Naive thymus-derived CD8-positive, alpha-beta T cell (primary cell): ENCODE data around the gene TUBGCP6. TPM values are rescaled to one million over a fixed set of nuclear protein-coding genes. Genes with fewer than 3 reads are reported as not detected.

Experiments
- ATAC-seq, 2 donors: fragments of 150-1000 bp; cut with Tn5 transposase in 1 of 2; sonication (Bioruptor Pico), chemical (Tn5 transposase) in 1 of 2; 1 replicate in 1 of 2; 2 replicates in 1 of 2; pipeline ENCODE4 v1.10.0; 2021; ENCODE audit warnings: mild to moderate bottlenecking in 2 of 2, moderate library complexity in 2 of 2
- POLR2A ChIA-PET: fragments of 350-600 bp; sonication (Branson Sonifier 250); formaldehyde crosslinking; loops from one replicate; lab custom pipeline; 2021; ENCODE audit warnings: antibody characterized with exemption; lab: Charles Lee
- DNase-seq, 10 donors: peaks; one replicate each; pipeline versions ENCODE4 v3.0.0 to v3.0.0-alpha.2; 2020 to 2022
- H3K27ac Mint-ChIP-seq, 10 donors: one replicate each; pipeline ENCODE4 v1.8.0; 2020 to 2022; ENCODE audit warnings: mild to moderate bottlenecking in 10 of 10, mixed read lengths in 10 of 10, moderate library complexity in 4 of 10, inconsistent platforms in 1 of 10
- H3K27me3 Mint-ChIP-seq, 5 donors: one replicate each; pipeline ENCODE4 v1.8.0; 2021 to 2022; ENCODE audit warnings: mixed read lengths in 5 of 5
- H3K36me3 Mint-ChIP-seq, 3 donors: one replicate each; pipeline ENCODE4 v1.8.0; 2020 to 2022; ENCODE audit warnings: mixed read lengths in 3 of 3, mild to moderate bottlenecking in 2 of 3, inconsistent platforms in 1 of 3
- H3K4me1 Mint-ChIP-seq, 4 donors: one replicate each; pipeline ENCODE4 v1.8.0; 2021 to 2022; ENCODE audit warnings: mixed read lengths in 4 of 4
- H3K4me3 Mint-ChIP-seq, 10 donors: one replicate each; pipeline ENCODE4 v1.8.0; 2020 to 2022; ENCODE audit warnings: mild to moderate bottlenecking in 10 of 10, mixed read lengths in 10 of 10, moderate library complexity in 6 of 10, inconsistent platforms in 1 of 10
- H3K9me3 Mint-ChIP-seq, 9 donors: one replicate each; pipeline ENCODE4 v1.8.0; 2020 to 2022; ENCODE audit warnings: mixed read lengths in 9 of 9, mild to moderate bottlenecking in 3 of 9, inconsistent platforms in 1 of 9, moderate library complexity in 1 of 9
- polyA plus RNA-seq, 3 donors: library from polyadenylated mRNA; unstranded; fragments of 300-500 nt; fragmentation: Illumina TruSeq; gene quantifications; one replicate each; pipeline ENCODE4 v1.2.3, GENCODE V29; 2021
- total RNA-seq, 8 experiments: library from RNA in 2 of 8; stranded (reverse) in 2 of 8; gene quantifications; one replicate each; pipeline ENCODE4 v1.2.3 and lab custom pipeline; 2021 to 2026

Gene TUBGCP6
- total and polyA plus RNA-seq, 5 experiments from 2014 or later = 9.3 to 156 (median 25.2) TPM

DNA sequence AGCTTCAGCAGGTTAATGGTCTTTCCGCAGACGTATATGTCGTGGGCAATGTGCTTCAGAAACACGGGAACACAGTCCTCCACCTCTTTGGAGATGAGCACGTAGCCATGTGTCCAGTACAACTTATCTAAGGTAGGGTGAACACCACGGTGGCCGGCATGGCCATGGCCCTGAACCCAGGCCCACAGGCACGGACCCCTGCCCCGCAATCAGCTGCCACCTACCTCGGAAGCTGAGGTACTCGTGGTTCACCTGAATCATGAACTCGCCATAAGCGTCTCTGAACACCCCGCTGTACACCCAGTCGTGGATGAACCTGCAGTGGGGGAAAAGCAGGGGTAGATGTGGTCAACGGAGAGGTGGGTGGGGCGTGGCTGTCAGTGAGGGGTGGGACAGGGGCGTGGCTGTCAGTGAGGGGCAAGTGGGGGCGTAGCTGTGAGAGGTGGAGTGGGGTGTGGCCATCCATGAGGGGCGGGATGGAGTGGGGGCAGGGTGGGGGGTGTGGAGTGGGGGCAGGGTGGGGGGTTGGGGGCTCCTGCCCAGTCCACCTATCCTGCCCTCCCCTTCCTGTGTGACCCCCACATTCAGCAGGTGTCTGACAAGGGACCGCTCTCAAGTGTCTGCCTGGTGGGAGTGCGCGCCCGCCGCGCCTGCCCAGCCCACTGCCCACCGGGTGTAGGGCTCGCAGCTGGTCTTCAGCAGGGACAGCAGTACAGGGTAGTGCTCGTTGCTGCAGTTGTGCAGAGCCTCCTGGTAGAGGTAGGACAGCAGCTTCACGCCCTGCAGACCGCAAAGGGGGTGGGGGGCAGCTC is 18.6 kb downstream of the TUBGCP6 start:
- DNase-seq (no peak), ATAC-seq (no peak)
- Mint-ChIP-seq H3K36me3 (peaks cover 0 to 63% (median 10%) of the 10 kb centered on the region in 3 donors), H3K4me1 (peaks cover 3 to 10% (median 8%) of the 10 kb centered on the region in 4 donors), H3K9me3 (no peaks in the 10 kb centered on the region), H3K27ac (peak overlapping the region in 2 of 10 donors; percentile 18 to 48), H3K27me3 (no peaks in the 10 kb centered on the region), H3K4me3 (no peak overlapping the region)
- POLR2A ChIA-PET = no interaction called here

DNA sequence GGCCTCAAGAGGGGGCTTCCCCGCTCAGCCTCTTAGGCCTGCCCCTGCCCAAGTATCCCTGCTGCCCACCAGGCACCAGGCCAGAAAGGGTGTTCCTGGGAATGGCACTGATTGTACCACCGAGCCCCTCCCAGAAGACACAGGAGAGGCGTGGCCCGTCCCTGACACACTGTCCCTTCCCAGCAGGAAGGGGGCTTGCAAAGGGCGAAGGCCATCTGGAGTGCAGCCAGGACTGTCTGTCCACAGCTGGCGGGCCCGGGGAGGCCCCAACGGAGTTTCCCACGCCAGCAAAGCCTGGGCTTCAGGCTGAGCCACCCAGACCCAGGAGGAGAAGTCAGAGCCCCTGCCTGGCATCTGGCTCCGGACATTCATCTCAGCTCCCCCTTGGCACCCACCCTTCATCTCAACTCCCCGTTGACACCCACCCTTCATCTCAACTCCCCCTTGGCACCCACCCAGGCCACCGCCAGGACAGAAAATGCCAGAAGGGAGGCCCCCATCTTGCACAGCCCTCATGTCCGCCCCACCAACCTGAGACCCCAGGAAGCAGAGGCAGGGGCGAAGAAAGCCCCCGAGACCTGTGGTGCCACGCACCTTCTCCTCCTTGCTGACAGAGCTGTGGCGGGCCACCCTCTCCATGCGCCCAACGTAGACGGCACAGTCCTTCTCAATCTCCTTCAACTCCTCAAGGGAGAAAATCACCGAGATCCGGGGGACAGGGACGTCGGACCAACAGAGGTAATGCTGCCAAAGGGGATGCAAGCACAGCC is 19.4 kb downstream of the TUBGCP6 start:
- DNase-seq (no peak), ATAC-seq (no peak)
- Mint-ChIP-seq H3K9me3 (no peaks in the 10 kb centered on the region), H3K4me3 (no peak overlapping the region), H3K27me3 (no peaks in the 10 kb centered on the region), H3K4me1 (peaks cover 3 to 10% (median 8%) of the 10 kb centered on the region in 4 donors), H3K36me3 (peaks cover 0 to 63% (median 10%) of the 10 kb centered on the region in 3 donors), H3K27ac (peak overlapping the region in 1 of 10 donors; percentile 62)
- POLR2A ChIA-PET = no interaction called here

DNA sequence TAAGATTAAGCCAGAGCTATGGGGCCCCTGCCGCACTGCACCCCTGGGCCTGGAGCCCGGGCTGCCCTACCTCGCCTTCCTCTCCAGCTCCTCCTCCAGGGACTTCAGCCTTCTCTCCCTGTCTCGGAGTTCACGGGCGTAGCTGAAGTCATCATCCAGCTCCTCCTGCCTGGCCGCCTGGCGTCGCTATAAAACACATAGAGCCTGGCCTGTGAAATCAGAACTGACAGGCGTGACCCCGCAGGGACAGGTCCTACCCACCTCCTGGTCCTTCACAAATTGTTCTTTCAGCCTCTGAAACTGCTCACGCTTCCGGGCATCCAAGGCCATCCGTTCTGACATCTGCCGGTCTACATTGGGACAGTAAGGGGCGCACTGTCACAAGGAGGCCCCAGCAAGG is 20.8 kb downstream of the TUBGCP6 start:
- ATAC-seq = no peak
- Mint-ChIP-seq H3K9me3 (no peaks in the 10 kb centered on the region), H3K27ac (peak overlapping the region in 1 of 10 donors; percentile 79), H3K4me3 (no peak overlapping the region), H3K4me1 (peaks cover 0 to 11% (median 8%) of the 10 kb centered on the region in 4 donors), H3K36me3 (peaks cover 0 to 51% (median 10%) of the 10 kb centered on the region in 3 donors), H3K27me3 (no peaks in the 10 kb centered on the region)
- DNase-seq = no peak
- POLR2A ChIA-PET = no interaction called here

DNA sequence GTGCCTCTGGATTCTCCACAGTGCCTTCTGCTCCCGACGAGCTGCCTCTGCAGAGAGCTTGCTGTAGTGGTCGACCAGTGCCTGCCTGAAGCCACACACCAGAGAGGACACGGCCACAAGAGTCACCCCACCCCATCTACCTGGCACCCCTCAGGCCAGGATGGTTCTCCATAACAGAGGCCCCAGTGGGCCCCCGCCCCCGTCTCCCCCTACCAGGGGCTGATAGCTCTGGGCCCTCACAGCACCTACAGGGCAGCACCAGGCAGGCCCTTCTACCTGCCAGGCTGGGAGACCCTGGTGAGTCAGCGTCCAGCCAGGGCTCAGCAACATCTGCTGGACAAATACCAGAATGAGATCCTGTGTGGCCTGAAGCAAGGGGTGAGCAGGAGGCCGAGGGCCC is 22.3 kb downstream of the TUBGCP6 start:
- no peak for ATAC-seq
- Mint-ChIP-seq H3K27me3 (no peaks in the 10 kb centered on the region), H3K9me3 (no peaks in the 10 kb centered on the region), H3K27ac (no peak overlapping the region), H3K4me1 (peaks cover 0 to 5% (median 3%) of the 10 kb centered on the region in 4 donors), H3K36me3 (peaks cover 0 to 46% (median 10%) of the 10 kb centered on the region in 3 donors), H3K4me3 (no peak overlapping the region)
- POLR2A ChIA-PET = interaction anchor here (1.0 kb wide), 1 partner anchor 11 kb away, joined by 3 read pairs; no protein-coding TSS in a partner anchor
- DNase-seq = no peak

DNA sequence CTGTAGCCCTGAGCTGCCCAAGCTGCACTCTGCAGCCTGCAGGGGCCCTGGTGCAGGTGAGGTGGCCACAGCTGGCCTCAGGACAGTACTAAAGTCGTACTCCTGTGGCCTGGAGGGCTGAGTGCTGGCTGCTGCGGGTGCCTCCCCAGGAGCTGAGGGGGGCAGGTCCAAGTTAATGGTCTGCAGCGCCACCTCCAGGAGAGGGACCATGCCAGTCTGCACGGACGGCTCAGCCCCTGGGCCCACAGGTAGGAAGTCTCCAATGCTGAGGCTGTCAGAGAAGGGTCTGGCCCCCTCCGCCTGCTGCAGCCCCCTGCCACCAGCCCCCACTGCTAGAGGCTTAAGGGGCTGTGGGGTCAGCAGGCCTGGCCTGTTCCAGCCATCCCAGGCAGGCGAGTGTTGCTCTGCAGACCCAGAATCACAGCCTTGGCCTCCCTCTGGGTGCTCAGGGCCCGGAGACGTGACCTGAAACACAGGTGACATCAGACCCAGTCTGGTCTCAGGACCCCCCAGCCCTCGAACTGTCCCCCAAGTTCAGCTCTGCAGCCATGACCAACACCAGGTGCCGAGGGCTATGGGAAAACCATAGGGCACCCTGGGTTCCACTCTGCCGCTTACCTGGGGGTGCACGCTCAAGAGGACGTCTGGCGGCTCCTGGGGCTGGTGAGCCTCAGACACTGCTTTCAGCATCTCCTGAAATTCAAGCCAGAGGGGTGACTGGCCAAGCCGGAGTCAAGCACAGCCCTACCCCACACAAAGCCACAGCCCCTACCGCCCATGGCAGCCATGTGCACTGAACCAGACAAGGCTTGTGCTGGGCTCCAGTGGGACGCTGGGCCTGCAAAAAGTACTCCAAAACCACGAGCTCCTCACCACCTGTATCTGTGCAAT is 23.2 kb downstream of the TUBGCP6 start:
- peak overlapping the region in 1 of 10 donors; percentile 33 for H3K27ac Mint-ChIP-seq
- H3K36me3 Mint-ChIP-seq = peaks cover 0 to 44% (median 11%) of the 10 kb centered on the region in 3 donors
- peaks cover 0 to 5% (median under 1%) of the 10 kb centered on the region in 4 donors for H3K4me1 Mint-ChIP-seq
- no peaks in the 10 kb centered on the region for H3K9me3 Mint-ChIP-seq
- no peaks in the 10 kb centered on the region for H3K27me3 Mint-ChIP-seq
- DNase-seq (no peak), ATAC-seq (no peak)
- POLR2A ChIA-PET = interaction anchor here (1.0 kb wide), 1 partner anchor 11 kb away, joined by 3 read pairs; no protein-coding TSS in a partner anchor
- H3K4me3 Mint-ChIP-seq = no peak overlapping the region

DNA sequence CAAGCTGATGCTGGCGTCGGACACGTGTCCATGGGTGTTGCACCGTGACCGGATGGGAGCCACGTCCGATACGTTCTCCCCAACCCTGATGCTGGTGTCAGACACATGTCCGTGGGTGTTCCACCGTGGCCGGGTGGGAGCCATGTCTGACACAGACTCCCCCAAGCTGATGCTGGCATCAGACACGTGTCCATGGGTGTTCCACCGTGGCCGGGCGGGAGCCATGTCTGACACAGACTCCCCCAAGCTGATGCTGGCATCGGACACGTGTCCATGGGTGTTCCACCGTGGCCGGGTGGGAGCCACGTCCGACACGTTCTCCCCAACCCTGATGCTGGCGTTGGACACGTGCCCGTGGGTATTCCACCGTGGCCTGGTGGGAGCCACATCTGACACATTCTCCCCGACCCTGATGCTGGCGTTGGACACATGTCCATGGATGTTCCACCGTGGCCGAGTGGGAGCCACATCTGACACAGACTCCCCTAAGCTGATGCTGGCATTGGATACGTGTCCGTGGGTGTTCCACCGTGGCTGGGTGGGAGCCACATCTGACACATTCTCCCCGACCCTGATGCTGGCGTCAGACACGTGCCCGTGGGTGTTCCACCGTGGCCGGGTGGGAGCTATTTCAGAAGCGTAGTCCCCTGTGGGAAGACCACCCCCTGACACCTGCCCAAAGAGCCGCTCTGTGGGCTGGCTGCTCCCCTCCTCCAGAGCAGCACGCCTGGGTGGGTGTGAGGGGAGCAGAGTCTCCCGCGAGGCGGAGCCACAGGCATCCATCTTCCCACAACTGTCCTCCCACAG is 24.0 kb downstream of the TUBGCP6 start:
- Mint-ChIP-seq H3K27ac (peak overlapping the region in 3 of 10 donors; percentile 38 to 79 (median 62)), H3K36me3 (peaks cover 0 to 45% (median 14%) of the 10 kb centered on the region in 3 donors), H3K4me1 (peaks cover 0 to 5% (median under 1%) of the 10 kb centered on the region in 4 donors), H3K4me3 (no peak overlapping the region), H3K9me3 (no peaks in the 10 kb centered on the region), H3K27me3 (no peaks in the 10 kb centered on the region)
- ATAC-seq = no peak
- DNase-seq = no peak
- POLR2A ChIA-PET = no interaction called here

DNA sequence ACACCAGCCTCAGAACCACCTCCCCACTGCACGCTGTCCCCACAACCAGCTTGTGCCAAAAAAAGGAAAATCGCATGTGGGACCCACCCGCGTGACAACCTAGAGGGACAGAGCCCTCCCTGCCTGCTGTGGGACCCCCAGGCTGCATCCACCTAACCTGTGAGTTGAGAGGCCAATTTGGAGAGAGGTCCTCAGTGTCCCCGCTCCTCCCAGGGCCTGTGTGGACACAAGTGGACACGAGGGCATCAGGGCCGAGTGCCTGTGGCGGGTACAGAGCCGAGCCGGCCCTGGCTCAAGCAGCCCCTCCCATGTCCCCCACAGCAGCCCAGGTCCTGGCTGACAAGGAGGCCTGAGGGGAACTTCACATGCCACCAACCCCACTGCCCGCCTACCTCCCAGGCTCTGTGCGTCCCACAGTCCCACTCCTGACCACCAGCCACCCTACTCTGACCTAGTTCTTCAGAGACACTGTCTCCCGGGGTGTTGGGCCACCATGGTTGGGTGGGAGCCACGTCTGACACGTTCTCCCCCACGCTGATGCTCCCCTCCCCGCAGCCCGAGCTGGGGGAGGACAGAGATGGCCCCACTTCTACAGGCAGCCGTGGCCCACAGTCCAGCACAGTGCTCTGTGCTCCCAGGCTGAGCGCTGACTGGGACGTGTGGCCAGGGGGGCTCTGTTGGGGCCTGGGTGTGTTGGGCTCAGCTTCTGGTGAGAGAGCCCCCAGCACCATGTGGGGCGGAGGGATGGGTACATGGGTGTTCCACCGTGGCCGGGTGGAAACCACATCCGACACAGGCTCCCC is 24.8 kb downstream of the TUBGCP6 start:
- no peaks in the 10 kb centered on the region for H3K9me3 Mint-ChIP-seq
- POLR2A ChIA-PET = interaction anchor here (0.9 kb wide), 1 partner anchor 30 kb away, joined by 4 read pairs; no protein-coding TSS in a partner anchor
- ATAC-seq = no peak
- peak overlapping the region in 2 of 10 donors; percentile 79 to 84 for H3K27ac Mint-ChIP-seq
- H3K27me3 Mint-ChIP-seq = no peaks in the 10 kb centered on the region
- peaks cover 0 to 43% (median 15%) of the 10 kb centered on the region in 3 donors for H3K36me3 Mint-ChIP-seq
- H3K4me1 Mint-ChIP-seq = peaks cover 0 to 7% (median 2%) of the 10 kb centered on the region in 4 donors
- DNase-seq = no peak
- no peak overlapping the region for H3K4me3 Mint-ChIP-seq

DNA sequence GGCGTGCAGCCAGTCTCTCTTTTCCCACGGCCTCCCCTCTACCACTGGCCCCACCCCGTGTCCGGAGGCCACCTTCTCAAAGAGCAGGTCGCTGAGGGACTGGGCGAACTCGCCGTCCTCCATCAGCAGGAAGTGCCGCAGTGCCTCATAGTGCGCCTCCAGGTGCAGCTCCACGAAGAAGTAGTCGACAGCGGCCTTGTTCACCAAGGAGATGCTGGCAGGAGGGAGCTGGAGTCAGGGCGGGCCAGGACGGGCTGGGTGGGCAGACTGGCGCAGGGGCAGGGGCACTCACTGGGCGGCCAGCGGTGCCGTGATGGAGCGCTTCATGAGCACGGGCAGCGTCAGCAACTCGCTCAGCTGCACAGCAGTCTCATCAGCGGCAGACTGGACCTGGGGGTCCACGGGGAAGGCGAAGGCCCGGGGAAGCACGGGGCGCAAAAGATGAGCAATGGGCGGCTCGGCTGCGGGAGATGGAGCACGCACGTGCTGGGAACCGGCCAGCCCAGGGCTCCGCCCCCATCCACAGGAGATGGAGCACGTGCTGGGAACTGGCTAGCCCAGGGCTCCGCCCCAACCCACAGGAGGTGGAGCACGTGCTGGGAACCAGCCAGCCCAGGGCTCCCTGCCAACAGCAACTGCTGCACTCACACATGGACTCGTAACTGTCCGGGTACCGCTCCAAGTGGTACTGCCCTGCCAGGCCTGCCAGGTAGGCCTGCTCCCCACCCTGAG is 25.7 kb downstream of the TUBGCP6 start:
- Mint-ChIP-seq H3K9me3 (no peaks in the 10 kb centered on the region), H3K4me3 (no peak overlapping the region), H3K27me3 (no peaks in the 10 kb centered on the region), H3K4me1 (peaks cover 0 to 11% (median 6%) of the 10 kb centered on the region in 4 donors), H3K27ac (peak overlapping the region in 3 of 10 donors; percentile 51 to 84 (median 79)), H3K36me3 (peaks cover 0 to 44% (median 15%) of the 10 kb centered on the region in 3 donors)
- POLR2A ChIA-PET = interaction anchor here (0.9 kb wide), 1 partner anchor 29 kb away, joined by 4 read pairs; no protein-coding TSS in a partner anchor
- ATAC-seq (no peak), DNase-seq (no peak)

DNA sequence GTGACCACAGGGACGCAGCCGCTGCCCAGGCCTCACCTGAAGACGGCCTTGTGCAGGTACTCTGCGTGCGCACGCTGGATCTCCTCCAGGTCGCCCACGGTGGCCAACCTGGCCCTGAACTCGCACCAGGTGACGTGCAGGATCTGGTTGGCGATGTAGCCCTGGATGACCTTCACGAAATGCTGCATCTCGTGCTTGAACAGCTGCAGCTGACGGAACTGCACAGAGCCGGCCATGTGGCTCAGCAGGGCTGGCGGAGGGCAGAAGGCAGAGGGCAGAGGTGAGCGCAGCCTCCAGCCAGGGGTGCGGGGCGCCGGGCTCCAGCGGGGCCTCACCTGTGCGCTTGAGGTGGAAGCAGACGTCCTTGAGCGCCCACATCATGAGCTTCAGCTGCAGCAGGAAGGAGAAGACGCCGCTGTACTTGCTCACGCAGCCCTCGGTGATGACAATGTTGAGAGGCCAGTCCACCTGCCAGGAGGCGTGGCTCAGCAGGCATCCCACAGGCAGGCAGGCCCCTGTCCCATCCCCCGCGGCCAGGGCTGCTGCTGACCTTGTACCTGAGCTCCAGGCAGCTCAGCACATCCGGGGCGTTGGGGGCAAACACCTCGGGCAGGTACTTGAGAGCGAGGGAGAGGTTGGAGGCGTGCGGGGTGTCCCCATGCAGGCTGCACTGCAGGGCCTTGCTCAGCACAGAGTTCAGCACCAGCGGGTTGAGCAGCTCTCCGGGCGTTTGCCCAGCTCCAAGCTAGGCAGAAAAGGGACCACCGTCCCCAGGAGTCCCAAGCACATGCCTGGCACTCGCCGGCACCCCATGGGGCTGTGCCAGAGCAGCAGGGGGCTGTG is 26.4 kb downstream of the TUBGCP6 start:
- Mint-ChIP-seq H3K4me3 (no peak overlapping the region), H3K27me3 (no peaks in the 10 kb centered on the region), H3K36me3 (peaks cover 0 to 43% (median 13%) of the 10 kb centered on the region in 3 donors), H3K9me3 (no peaks in the 10 kb centered on the region), H3K27ac (peak overlapping the region in 1 of 10 donors; percentile 56), H3K4me1 (peaks cover 2 to 15% (median 6%) of the 10 kb centered on the region in 4 donors)
- POLR2A ChIA-PET = interaction anchor here (1.1 to 1.4 kb wide), 2 partner anchors 26 kb away, joined by 4 to 6 read pairs; partner anchors contain the start of gene TUBGCP6
- DNase-seq (no peak), ATAC-seq (peak in 1 of 2 donors; percentile 3)
